Kidney (tissue), 14 donors: Measurements from ENCODE around the gene TIGD3. TPM values are rescaled to one million over a fixed set of nuclear protein-coding genes. Genes with fewer than 3 reads are reported as not detected.

Source experiments
- DNase-seq, 5 donors: peaks; one replicate each; pipeline ENCODE4 v3.0.0-alpha.2; 2013 to 2020
- FAIRE-seq: peaks from 2 replicates; lab custom pipeline; 2012; peaks lifted over from hg19 to GRCh38; lab: Jason Lieb, UNC
- H3K27ac ChIP-seq, 2 donors: one replicate each; pipeline ENCODE4 v1.7.0; 2013; ENCODE audit warnings: low read depth in 2 of 2, low read length in 2 of 2, inconsistent platforms in 1 of 2
- H3K27me3 ChIP-seq: one replicate; pipeline ENCODE4 v1.7.1; 2013; ENCODE audit warnings: low read length, inconsistent platforms; ENCODE audit not compliant: control insufficient read depth, insufficient read depth
- H3K36me3 ChIP-seq, 3 donors: one replicate each; pipeline versions ENCODE4 v1.7.0 to v1.7.1; 2013; ENCODE audit warnings: low read length in 3 of 3, control low read depth in 1 of 3, inconsistent platforms in 1 of 3; ENCODE audit not compliant: insufficient read depth in 3 of 3, control insufficient read depth in 2 of 3
- H3K4me1 ChIP-seq, 3 donors: one replicate each; pipeline versions ENCODE4 v1.7.0 to v1.7.1; 2013; ENCODE audit warnings: low read length in 3 of 3, inconsistent platforms in 1 of 3, low read depth in 1 of 3; ENCODE audit not compliant: control insufficient read depth in 2 of 3, insufficient read depth in 2 of 3
- H3K4me3 ChIP-seq, 3 donors: one replicate each; pipeline versions ENCODE4 v1.7.0 to v1.8.1; 2013; ENCODE audit warnings: low read length in 3 of 3, control low read depth in 1 of 3, inconsistent platforms in 1 of 3
- H3K9ac ChIP-seq, 3 donors: one replicate each; pipeline versions ENCODE4 v1.7.0 to v1.7.1; 2013; ENCODE audit warnings: low read length in 3 of 3, control low read depth in 1 of 3, inconsistent platforms in 1 of 3
- H3K9me3 ChIP-seq, 3 donors: one replicate each; pipeline versions ENCODE4 v1.7.0 to v1.7.1; 2013; ENCODE audit warnings: low read length in 3 of 3, control low read depth in 1 of 3, inconsistent platforms in 1 of 3; ENCODE audit not compliant: control insufficient read depth in 2 of 3, insufficient read depth in 1 of 3
- CTCF ChIP-seq: IDR thresholded peaks from 3 replicates; pipeline ENCODE4 v1.5.1; 2012; ENCODE audit warnings: mild to moderate bottlenecking, moderate library complexity, borderline replicate concordance; ENCODE audit not compliant: insufficient read depth; ENCODE audit errors: extremely low read depth
- intact Hi-C: fragments of 100-400 bp; cut with DNase I; formaldehyde crosslinking; loops from one replicate; pipeline ENCODE4 v1.11.1; 2022
- polyA plus RNA-seq: library from polyadenylated mRNA; stranded (reverse); fragments of 350-450 nt; fragmentation: Illumina TruSeq; extraction: RNeasy Lipid Tissue Mini Kit (QIAGEN cat#74804); gene quantifications from one replicate; pipeline ENCODE4 v1.2.3, GENCODE V29; 2014; ENCODE audit warnings: low read depth, low replicate concordance; ENCODE audit not compliant: insufficient read depth
- total RNA-seq: library from RNA; stranded (reverse); fragmentation: NEBNext Ultra II Directional; extraction: Animal tissue kit (Norgen Biotek cat#: 25700); gene quantifications from one replicate; pipeline ENCODE4 v1.2.1, GENCODE V29; 2021
- donor health status: control.
- donor health status: control.
- donor health status: control.
- donor health status: control.
- donor health status: control.
- donor health status: DM: yes; HTN: yes; CAD: no.
- donor health status: Normal renal cell carcinoma (clear cell type).

Gene TIGD3
- total and polyA plus RNA-seq, 2 donors from 2014 or later, result 0.19 to 0.95 TPM

DNA sequence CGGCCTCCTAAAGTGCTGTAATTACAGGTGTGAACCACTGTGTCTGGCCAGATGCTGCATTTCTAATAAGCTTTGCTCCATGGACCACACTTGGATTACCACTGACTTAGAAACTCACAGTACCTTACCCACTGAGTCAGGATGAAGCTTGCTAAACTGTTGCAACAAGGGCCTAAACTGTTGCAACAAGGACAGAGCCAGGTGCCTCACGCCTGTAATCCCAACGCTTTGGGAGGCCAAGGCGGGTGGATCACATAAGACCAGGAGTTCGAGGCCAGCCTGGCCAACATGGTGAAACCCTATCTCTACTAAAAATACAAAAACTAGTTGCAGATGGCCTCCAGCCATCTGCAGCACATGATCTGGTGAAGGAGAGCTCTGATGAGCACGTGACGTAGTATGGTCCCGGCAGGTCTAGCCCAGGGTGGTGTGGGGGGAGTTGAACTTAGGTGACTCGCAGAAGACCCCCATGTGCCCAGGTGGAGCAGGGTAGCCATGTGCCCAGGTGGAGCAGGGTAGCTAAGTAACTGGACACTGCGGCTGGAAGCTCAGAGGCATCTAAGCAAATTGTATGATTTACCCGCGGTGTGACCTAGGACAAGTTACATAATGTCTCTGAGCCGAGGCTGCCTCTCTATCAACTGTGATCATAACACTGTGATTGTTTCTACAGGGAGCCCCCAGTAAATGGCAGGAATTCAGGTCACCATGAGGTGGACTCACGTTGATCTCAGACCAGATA lies 19.5 kb downstream of the TIGD3 start:
- no peaks in the 10 kb centered on the region for H3K27me3 ChIP-seq
- H3K27ac ChIP-seq, result no peak overlapping the region
- H3K36me3 ChIP-seq, result no peaks in the 10 kb centered on the region
- H3K4me3 ChIP-seq, result no peak overlapping the region
- H3K9ac ChIP-seq, result no peak overlapping the region
- H3K9me3 ChIP-seq, result no peaks in the 10 kb centered on the region
- intact Hi-C loops, result no loop called here
- peak in 1 of 5 donors; percentile 28 for DNase-seq
- H3K4me1 ChIP-seq, result peaks cover 0 to 18% (median 17%) of the 10 kb centered on the region in 3 donors
- no peak for TF ChIP-seq CTCF
- no peak for FAIRE-seq

DNA sequence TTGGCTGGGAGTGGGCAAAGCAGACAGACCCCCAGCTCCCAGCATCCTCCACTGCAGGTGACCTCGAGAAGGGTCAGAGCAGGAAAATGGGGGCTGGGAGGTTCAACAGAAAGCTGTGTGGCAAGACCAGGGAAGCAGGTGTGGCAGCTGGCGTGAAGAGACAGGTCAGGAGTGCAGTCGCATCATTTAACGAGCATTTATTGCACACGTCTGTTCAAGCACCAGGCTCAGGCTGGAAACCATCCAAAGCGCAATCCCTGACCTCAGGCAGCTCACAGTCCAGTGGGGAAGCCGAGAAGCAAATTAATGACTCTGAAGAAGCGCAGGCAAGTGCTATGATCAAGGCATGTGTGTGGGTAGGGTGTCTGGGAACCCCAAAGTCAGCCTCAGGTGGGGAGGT lies 20.5 kb downstream of the TIGD3 start:
- H3K27ac ChIP-seq, result no peak overlapping the region
- no peaks in the 10 kb centered on the region for H3K27me3 ChIP-seq
- no peak for FAIRE-seq
- H3K4me3 ChIP-seq, result no peak overlapping the region
- H3K4me1 ChIP-seq, result peaks cover 0 to 27% (median 27%) of the 10 kb centered on the region in 3 donors
- TF ChIP-seq CTCF, result no peak
- DNase-seq, result peak in 1 of 5 donors; percentile 32
- H3K36me3 ChIP-seq, result no peaks in the 10 kb centered on the region
- intact Hi-C loops, result no loop called here
- H3K9ac ChIP-seq, result no peak overlapping the region
- no peaks in the 10 kb centered on the region for H3K9me3 ChIP-seq

DNA sequence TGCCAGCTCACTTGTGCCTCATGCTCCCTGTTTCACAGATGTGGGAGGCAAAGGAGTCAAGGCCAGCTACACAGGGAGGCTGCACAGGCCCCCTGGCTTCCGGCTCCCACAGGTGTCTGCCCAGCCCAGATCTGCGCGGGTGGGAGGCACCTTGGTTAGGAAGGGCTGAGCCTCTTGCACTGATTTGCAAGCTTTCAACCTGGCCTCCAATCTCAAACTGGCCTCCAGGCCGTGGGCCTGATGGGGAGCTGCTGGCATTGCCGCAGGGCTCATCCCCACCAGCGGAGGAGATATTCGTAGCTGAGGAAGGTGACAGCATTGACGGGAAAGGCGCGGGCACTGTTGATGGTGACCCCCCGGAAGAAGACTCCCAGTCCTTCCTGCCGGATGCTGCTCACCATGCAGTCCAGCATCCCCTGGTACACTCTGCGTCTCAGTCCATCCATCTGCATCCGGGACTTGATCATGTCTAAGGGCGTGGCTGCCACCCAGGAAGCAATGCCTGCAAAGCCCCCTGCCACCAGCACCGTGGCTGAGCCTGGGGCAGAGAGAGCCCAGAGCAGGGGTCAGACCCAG lies 21.7 kb downstream of the TIGD3 start:
- peaks cover 0 to 38% (median 38%) of the 10 kb centered on the region in 3 donors for H3K4me1 ChIP-seq
- no peak overlapping the region for H3K4me3 ChIP-seq
- H3K27ac ChIP-seq, result no peak overlapping the region
- no peaks in the 10 kb centered on the region for H3K9me3 ChIP-seq
- no peaks in the 10 kb centered on the region for H3K27me3 ChIP-seq
- H3K36me3 ChIP-seq, result no peaks in the 10 kb centered on the region
- no peak overlapping the region for H3K9ac ChIP-seq
- TF ChIP-seq CTCF, result no peak
- DNase-seq (peak in 1 of 5 donors; percentile 34), FAIRE-seq (no peak)
- intact Hi-C loops, result no loop called here
